ENCODE results near the gene GJA5. TPM values are rescaled to one million over a fixed set of nuclear protein-coding genes. Genes with fewer than 3 reads are reported as not detected.

Gene GJA5
- not detected for total RNA-seq

GRCh38 chr1:147760481-147761260, at the start of gene GJA5:
Gene GJA5, minus strand, starts transcription at chr1:147760602. Its CDS starts 1,364 bp downstream, at chr1:147759238.
- no peaks in the 10 kb centered on the region for H3K27me3 Mint-ChIP-seq (ENCODE audit: low read depth)

GRCh38 chr1:147809236-147809635, 48.8 kb upstream of the GJA5 start:
- Mint-ChIP-seq H3K27me3 (ENCODE audit: low read depth) (no peaks in the 10 kb centered on the region), H3K9me3 (no peaks in the 10 kb centered on the region), H3K36me3 (ENCODE audit: low read depth) (no peaks in the 10 kb centered on the region), H3K4me3 (no peak overlapping the region), H3K27ac (no peak overlapping the region), H3K4me1 (ENCODE audit: low read depth) (peaks cover 3% of the 10 kb centered on the region)
- CTCF ChIA-PET = no interaction called here
- intact Hi-C loops (cut with micrococcal nuclease) = no loop called here
- DNase-seq = no peak

More at GRCh38 chr1:147760481-147761260, at the start of gene GJA5:
- no peak for DNase-seq
- intact Hi-C loops (cut with micrococcal nuclease) = no loop called here
- H3K4me1 Mint-ChIP-seq (ENCODE audit: low read depth) = peaks cover 30% of the 10 kb centered on the region
- no peak within 1 kb of the TSS for H3K27ac Mint-ChIP-seq
- H3K36me3 Mint-ChIP-seq (ENCODE audit: low read depth) = no peaks in the 10 kb centered on the region
- no peak within 1 kb of the TSS for H3K4me3 Mint-ChIP-seq
- H3K9me3 Mint-ChIP-seq = no peaks in the 10 kb centered on the region
- CTCF ChIA-PET = no interaction called here

- Mint-ChIP-seq H3K9me3 (no peaks in the 10 kb centered on the region), H3K4me1 (ENCODE audit: low read depth) (peaks cover 3% of the 10 kb centered on the region), H3K36me3 (ENCODE audit: low read depth) (no peaks in the 10 kb centered on the region), H3K27me3 (ENCODE audit: low read depth) (no peaks in the 10 kb centered on the region), H3K4me3 (no peak overlapping the region), H3K27ac (no peak overlapping the region)
- DNase-seq = no peak
- CTCF ChIA-PET = no interaction called here
- intact Hi-C loops (cut with micrococcal nuclease) = no loop called here
Measured at GRCh38 chr1:147808025-147808424, 47.6 kb upstream of the GJA5 start.

GRCh38 chr1:147807405-147807804, 47.0 kb upstream of the GJA5 start:
- Mint-ChIP-seq H3K4me1 (ENCODE audit: low read depth) (no peaks in the 10 kb centered on the region), H3K36me3 (ENCODE audit: low read depth) (no peaks in the 10 kb centered on the region), H3K27ac (no peak overlapping the region), H3K27me3 (ENCODE audit: low read depth) (no peaks in the 10 kb centered on the region), H3K4me3 (no peak overlapping the region), H3K9me3 (no peaks in the 10 kb centered on the region)
- CTCF ChIA-PET = no interaction called here
- DNase-seq = no peak
- intact Hi-C loops (cut with micrococcal nuclease) = no loop called here

- no peaks in the 10 kb centered on the region for H3K9me3 Mint-ChIP-seq
- H3K4me3 Mint-ChIP-seq = no peak overlapping the region
- H3K27ac Mint-ChIP-seq = no peak overlapping the region
- intact Hi-C loops (cut with micrococcal nuclease) = no loop called here
- H3K4me1 Mint-ChIP-seq (ENCODE audit: low read depth) = no peaks in the 10 kb centered on the region
- no peak for DNase-seq
- no peaks in the 10 kb centered on the region for H3K27me3 Mint-ChIP-seq (ENCODE audit: low read depth)
- CTCF ChIA-PET = no interaction called here
- H3K36me3 Mint-ChIP-seq (ENCODE audit: low read depth) = no peaks in the 10 kb centered on the region
Measured at GRCh38 chr1:147804942-147805723, 44.7 kb upstream of the GJA5 start.

GRCh38 chr1:147800804-147801203, 40.4 kb upstream of the GJA5 start:
- DNase-seq = no peak
- no peaks in the 10 kb centered on the region for H3K4me1 Mint-ChIP-seq (ENCODE audit: low read depth)
- CTCF ChIA-PET = interaction anchor here (1.0 kb wide), 1 partner anchor 285 kb away, joined by 3 read pairs; no protein-coding TSS in a partner anchor
- H3K27ac Mint-ChIP-seq = no peak overlapping the region
- no peaks in the 10 kb centered on the region for H3K36me3 Mint-ChIP-seq (ENCODE audit: low read depth)
- intact Hi-C loops (cut with micrococcal nuclease) = no loop called here
- no peak overlapping the region for H3K4me3 Mint-ChIP-seq
- no peaks in the 10 kb centered on the region for H3K27me3 Mint-ChIP-seq (ENCODE audit: low read depth)
- H3K9me3 Mint-ChIP-seq = no peaks in the 10 kb centered on the region

GRCh38 chr1:147798731-147799130, 38.3 kb upstream of the GJA5 start:
- no peaks in the 10 kb centered on the region for H3K4me1 Mint-ChIP-seq (ENCODE audit: low read depth)
- no peak overlapping the region for H3K4me3 Mint-ChIP-seq
- intact Hi-C loops (cut with micrococcal nuclease) = no loop called here
- H3K36me3 Mint-ChIP-seq (ENCODE audit: low read depth) = no peaks in the 10 kb centered on the region
- DNase-seq = no peak
- H3K27me3 Mint-ChIP-seq (ENCODE audit: low read depth) = no peaks in the 10 kb centered on the region
- H3K9me3 Mint-ChIP-seq = no peaks in the 10 kb centered on the region
- H3K27ac Mint-ChIP-seq = no peak overlapping the region
- CTCF ChIA-PET = no interaction called here

GRCh38 chr1:147794570-147794969, 34.2 kb upstream of the GJA5 start:
- no peaks in the 10 kb centered on the region for H3K36me3 Mint-ChIP-seq (ENCODE audit: low read depth)
- no peaks in the 10 kb centered on the region for H3K4me1 Mint-ChIP-seq (ENCODE audit: low read depth)
- no peak overlapping the region for H3K4me3 Mint-ChIP-seq
- DNase-seq = no peak
- intact Hi-C loops (cut with micrococcal nuclease) = no loop called here
- CTCF ChIA-PET = no interaction called here
- no peak overlapping the region for H3K27ac Mint-ChIP-seq
- no peaks in the 10 kb centered on the region for H3K27me3 Mint-ChIP-seq (ENCODE audit: low read depth)
- H3K9me3 Mint-ChIP-seq = no peaks in the 10 kb centered on the region

- DNase-seq = no peak
- Mint-ChIP-seq H3K4me1 (ENCODE audit: low read depth) (no peaks in the 10 kb centered on the region), H3K4me3 (no peak overlapping the region), H3K27ac (no peak overlapping the region), H3K36me3 (ENCODE audit: low read depth) (no peaks in the 10 kb centered on the region), H3K9me3 (no peaks in the 10 kb centered on the region), H3K27me3 (ENCODE audit: low read depth) (no peaks in the 10 kb centered on the region)
- CTCF ChIA-PET = no interaction called here
- intact Hi-C loops (cut with micrococcal nuclease) = no loop called here
Measured at GRCh38 chr1:147791876-147792275, 31.5 kb upstream of the GJA5 start.

- CTCF ChIA-PET = no interaction called here
- intact Hi-C loops (cut with micrococcal nuclease) = no loop called here
- no peak overlapping the region for H3K27ac Mint-ChIP-seq
- H3K4me1 Mint-ChIP-seq (ENCODE audit: low read depth) = no peaks in the 10 kb centered on the region
- DNase-seq = no peak
- no peaks in the 10 kb centered on the region for H3K27me3 Mint-ChIP-seq (ENCODE audit: low read depth)
- H3K9me3 Mint-ChIP-seq = no peaks in the 10 kb centered on the region
- H3K4me3 Mint-ChIP-seq = no peak overlapping the region
- H3K36me3 Mint-ChIP-seq (ENCODE audit: low read depth) = no peaks in the 10 kb centered on the region
Measured at GRCh38 chr1:147787765-147788164, 27.4 kb upstream of the GJA5 start.

GRCh38 chr1:147786536-147786935, 26.1 kb upstream of the GJA5 start:
- no peak overlapping the region for H3K4me3 Mint-ChIP-seq
- H3K27me3 Mint-ChIP-seq (ENCODE audit: low read depth) = no peaks in the 10 kb centered on the region

GRCh38 chr1:147785794-147786506, 25.5 kb upstream of the GJA5 start:
- intact Hi-C loops (cut with micrococcal nuclease) = no loop called here
- H3K9me3 Mint-ChIP-seq = no peaks in the 10 kb centered on the region
- H3K27ac Mint-ChIP-seq = no peak overlapping the region
- CTCF ChIA-PET = interaction anchor here (1.0 kb wide), 1 partner anchor 105 kb away, joined by 3 read pairs; no protein-coding TSS in a partner anchor
- H3K4me3 Mint-ChIP-seq = no peak overlapping the region
- H3K27me3 Mint-ChIP-seq (ENCODE audit: low read depth) = no peaks in the 10 kb centered on the region
- no peaks in the 10 kb centered on the region for H3K4me1 Mint-ChIP-seq (ENCODE audit: low read depth)
- no peak for DNase-seq
- no peaks in the 10 kb centered on the region for H3K36me3 Mint-ChIP-seq (ENCODE audit: low read depth)

More at GRCh38 chr1:147786536-147786935, 26.1 kb upstream of the GJA5 start:
- no peak overlapping the region for H3K27ac Mint-ChIP-seq
- H3K9me3 Mint-ChIP-seq = no peaks in the 10 kb centered on the region
- CTCF ChIA-PET = interaction anchor here (1.0 kb wide), 1 partner anchor 104 kb away, joined by 3 read pairs; no protein-coding TSS in a partner anchor
- no peaks in the 10 kb centered on the region for H3K4me1 Mint-ChIP-seq (ENCODE audit: low read depth)
- H3K36me3 Mint-ChIP-seq (ENCODE audit: low read depth) = no peaks in the 10 kb centered on the region
- no peak for DNase-seq
- intact Hi-C loops (cut with micrococcal nuclease) = no loop called here
